Muscle of back (tissue), 11 donors: ENCODE results near the gene CAMK2G. TPM values are rescaled to one million over a fixed set of nuclear protein-coding genes. Genes with fewer than 3 reads are reported as not detected.
"Not testable (repeated sequence)": the region's sequence is repeated elsewhere in the genome, so short reads cannot be mapped to it uniquely, and the experiment has no call there.

Experiments used
- DNase-seq, 3 donors: peaks; one replicate each; pipeline versions ENCODE4 v3.0.0 to v3.0.0-alpha.2; 2013
- polyA plus RNA-seq, 10 donors: library from polyadenylated mRNA; unstranded; fragments of 120-200 nt; gene quantifications; one replicate each; pipeline ENCODE4 v1.2.1, GENCODE V29; 2013; ENCODE audit not compliant: insufficient read length in 10 of 10

The CAMK2G gene
- polyA plus RNA-seq, 10 donors = 20.6 to 33.8 (median 28.1) TPM

DNA sequence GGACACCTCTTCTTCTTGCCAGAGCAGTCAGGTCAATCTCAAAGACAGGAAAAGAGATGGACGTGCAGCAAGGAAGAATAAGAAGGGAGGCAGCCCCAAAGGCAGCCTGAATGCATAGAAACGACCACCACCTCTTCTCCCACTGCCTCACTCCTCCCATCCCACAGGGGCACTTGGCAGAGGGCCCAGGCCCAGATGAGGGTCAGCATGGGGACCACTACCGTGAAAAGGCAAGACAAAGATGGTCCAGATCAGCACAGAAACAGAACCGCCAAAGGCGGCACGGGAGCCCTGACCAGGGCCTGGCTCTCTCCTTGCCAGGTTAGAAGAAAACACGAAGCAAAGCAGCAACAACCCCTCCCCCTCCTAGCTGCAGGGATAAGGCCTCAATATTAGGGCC lies 61.0 kb downstream of the CAMK2G start:
- DNase-seq = no peak

GRCh38 chr10:73812657-73813056 lies 61.7 kb downstream of the CAMK2G start:
- no peak for DNase-seq

DNA sequence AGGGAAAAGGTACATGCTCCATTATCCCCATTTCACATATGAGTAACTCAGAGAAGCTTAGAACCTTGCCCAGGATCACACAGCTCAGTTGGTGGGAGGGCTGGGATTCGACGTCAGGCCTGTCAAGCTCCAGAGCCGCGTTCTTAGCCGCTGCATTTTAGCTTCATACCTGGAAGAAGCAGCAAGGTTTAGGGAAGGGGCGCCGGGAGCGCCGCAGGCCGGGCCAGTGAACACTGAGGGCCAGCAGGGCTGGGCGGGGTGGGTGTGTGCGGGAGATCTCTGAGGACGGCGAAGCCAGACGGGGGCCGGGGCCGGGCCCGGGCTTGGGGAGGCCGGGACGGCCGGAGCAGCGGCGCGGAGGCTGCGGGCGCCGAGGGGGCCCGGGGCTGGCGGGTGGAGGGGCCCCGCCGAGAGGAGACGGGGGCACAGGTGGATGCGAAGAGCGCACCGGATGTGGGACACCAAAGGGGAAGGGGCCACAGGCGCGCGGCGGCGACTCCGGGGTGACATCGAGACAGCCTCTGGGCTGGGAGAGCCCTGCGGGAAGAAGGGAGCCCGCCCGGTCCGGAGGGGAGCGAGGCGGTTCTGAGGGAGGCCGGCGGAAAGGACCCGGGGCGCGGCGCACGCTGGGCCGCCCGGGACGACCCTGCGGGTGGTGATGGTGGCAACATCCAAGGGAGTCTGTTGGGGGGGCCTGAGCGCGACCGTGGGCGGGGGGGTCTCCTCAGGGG lies 63.5 kb downstream of the CAMK2G start:
- peak in 1 of 3 donors; percentile 24 for DNase-seq

DNA sequence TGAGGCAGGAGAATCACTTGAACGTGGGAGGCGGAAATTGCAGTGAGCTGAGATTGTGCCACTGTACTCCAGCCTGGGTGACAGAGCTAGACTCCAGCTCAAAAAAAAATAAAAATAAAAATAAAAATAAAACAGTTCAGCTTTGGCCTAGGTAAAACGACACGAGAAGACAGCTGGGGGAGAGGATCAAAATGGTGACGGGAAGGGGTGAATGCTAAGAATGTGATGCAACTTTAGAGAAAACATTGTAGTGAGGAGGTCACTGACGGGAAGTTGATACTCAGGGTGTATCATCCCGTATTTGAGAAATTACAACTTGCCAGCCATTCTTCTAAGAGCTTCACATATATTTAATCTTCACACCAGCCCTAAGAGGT lies 64.0 kb downstream of the CAMK2G start:
- no peak for DNase-seq

GRCh38 chr10:73809061-73809818 lies 65.1 kb downstream of the CAMK2G start:
- no peak for DNase-seq

DNA sequence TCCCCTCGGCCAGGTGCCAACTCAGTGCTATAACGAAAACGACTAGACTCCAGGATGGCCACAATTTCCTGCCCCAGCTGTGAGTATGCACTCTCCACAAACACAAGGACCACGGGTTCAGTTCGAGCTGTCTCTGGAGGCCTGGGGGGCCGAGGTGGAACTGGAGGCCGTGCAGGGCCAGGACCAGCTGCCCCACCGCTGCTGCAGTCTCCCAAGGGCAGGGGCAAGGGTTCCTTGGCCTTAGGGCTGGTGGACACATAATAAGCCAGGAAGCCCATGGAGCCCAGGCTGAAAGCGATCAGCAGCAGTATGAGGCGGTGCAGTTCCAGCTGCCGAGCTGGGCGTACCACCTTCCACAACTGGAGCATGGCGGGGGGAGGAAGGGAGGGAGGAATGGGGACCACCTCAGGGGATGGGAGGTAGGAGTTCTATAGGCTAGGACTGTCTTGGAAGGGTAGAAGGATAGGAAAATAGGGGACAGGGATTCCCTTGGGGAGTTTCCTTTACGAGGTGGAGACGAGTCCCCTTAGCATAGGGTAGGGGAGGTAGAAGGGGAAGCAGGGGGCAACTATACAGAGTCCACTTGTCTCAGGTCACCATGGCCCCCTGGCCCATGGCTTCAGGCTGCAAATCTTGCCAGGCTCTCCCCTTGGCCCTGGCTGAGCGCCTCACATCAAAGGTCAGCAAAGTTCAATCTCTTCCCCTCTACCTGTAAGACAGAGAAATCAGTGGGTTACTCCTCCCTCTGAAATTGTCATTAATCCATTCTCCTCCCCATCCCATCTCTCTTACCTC lies 66.1 kb downstream of the CAMK2G start:
- DNase-seq = no peak

DNA sequence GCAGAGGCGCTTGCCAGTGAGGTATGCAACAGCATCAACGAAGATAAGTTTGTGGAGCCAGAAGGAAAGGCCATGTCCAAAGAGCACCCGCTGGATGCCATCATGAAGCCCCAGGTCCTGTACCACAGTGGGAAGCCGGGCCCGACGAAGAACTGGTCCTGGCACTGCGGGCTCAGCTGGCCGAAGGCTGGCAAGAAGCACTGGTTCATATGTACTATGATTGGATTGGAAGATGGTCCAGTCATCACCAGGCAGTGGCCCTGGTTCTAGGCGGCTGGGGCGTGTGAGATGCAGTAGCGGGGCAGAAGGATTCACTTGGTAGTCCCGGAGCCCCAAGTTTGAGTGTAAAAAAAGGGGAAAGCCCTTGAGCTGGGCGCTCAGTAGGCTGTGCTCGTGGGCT lies 66.9 kb downstream of the CAMK2G start:
- no peak for DNase-seq

DNA sequence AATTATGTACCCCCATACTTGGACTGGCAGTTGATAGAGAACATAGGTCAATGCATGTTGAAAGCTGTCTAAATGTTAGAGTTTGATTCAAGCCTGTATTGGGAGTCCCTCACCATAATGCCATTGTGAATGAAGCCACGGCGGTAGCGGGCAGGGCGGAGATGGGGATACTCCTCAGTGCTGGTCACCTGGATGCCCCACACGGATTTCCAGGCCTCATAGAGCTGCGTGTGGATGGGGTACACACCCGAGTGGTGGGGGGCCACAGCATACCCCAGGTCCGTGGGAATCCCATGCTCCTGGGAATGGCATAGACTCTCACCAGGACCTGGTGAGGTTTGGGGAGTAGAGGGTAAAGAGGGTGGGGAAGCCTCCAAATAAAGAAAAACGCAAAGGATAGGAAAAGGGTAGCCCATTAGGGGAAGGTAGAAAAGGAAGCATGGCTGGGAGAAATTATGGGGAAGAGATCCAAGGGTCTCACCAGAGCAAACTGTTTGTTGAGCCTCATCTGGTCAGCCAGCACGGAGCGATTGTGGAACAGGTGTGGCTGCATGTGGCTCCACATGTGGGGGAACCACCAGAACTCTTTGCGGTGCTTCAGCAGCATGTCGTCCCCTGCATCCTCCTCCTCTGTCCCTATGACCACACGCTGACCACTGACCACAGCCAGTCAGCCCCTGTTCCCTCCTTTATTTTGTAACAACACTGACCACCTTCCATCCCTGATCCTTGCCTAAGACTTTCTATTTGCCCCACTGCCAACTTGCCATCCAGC lies 68.0 kb downstream of the CAMK2G start:
- no peak for DNase-seq

DNA sequence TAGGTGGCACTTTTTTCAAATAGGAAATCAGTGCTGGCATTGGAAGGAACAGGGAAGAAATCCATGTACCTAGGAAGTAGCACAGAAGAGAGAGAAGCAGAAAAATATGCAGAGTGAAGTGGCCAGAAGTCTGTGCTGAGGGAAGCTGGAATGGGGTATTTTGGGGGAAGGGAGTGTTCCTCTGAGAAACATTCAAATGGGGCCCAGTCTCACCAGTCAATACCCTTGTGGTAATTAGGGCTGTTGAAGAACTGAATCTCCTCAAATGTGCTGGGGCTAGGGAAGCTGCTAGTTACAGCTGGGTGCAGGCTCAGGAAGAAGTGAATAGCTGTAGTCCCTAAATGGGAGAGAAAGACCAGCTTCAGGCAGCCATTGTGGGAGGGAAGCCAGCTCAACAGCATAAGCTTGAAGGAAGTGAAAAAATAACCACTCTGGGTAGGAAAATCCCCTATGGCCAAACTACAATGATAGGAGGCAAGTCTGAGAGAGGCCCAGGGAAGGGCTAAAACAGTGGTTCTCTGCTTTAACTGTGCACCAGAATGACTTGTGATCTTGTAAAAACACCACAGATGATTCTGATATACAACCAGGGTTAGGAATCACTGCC lies 70.6 kb downstream of the CAMK2G start:
- no peak for DNase-seq

DNA sequence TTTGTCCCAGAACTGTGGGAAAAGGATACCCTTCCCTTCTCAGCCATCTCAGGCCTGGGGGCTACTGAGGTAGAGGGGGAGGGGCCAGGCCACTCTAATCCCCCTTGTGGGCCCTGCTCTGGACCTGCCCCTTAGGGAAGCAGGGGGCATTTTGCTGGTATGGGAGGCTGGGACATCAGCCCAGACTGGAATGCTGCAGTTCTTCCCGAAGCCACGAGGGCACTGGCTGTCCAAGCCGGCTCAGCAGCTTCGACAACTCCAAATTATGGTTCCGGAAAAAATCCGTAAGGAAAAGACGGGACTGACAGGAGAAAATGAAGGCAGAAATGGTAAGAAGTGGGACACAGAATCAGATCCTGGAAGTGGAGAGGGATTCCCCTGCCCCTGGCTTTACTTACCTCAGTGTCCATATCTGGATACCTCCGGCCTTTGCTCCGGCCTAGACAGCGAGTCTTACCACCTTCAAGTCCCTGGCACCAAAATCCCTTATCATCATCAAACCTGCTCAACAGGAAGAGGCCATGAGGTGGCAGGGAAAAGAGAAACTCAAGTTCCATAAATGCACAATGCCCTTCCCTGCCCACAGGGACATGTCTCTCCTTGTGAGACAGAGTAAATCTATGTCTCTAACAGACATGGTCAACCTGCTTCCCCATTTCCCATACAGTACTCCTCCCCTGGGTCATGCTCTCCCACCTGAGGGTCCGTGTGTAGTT lies 71.9 kb downstream of the CAMK2G start:
- no peak for DNase-seq

DNA sequence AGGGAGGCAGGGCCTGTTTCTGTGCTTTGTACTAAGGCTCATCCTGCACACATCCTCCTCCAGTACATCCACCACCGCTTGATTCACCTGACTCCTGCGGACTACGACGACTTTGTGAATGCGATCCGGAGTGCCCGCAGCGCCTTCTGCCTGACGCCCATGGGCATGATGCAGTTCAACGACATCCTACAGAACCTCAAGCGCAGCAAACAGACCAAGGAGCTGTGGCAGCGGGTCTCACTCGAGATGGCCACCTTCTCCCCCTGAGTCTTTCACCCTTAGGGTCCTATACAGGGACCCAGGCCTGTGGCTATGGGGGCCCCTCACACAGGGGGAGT lies 73.1 kb downstream of the CAMK2G start:
- DNase-seq = no peak

GRCh38 chr10:73800560-73801252 lies 73.6 kb downstream of the CAMK2G start:
- no peak for DNase-seq

GRCh38 chr10:73799899-73800559 lies 74.3 kb downstream of the CAMK2G start:
- no peak for DNase-seq

DNA sequence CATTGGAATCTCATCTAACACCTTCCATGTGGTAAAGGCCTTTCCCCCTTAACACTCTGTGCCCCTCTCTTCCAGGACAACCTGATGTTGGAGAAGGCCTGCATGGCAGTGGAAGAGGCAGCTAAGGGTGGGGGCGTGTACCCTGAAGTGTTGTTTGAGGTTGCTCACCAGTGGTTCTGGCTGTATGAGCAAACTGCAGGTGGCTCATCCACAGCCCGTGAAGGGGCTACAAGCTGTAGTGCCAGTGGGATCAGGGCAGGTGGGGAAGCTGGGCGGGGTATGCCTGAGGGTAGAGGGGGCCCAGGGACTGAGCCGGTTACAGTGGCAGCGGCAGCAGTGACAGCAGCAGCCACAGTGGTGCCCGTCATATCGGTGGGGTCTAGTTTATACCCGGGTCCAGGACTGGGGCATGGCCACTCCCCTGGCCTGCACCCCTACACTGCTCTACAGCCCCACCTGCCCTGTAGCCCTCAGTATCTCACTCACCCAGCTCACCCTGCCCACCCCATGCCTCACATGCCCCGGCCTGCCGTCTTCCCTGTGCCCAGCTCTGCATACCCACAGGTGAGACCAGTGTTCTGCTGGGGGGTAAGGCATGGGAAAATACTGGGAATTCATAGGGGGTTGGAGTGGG lies 75.3 kb downstream of the CAMK2G start:
- no peak for DNase-seq

DNA sequence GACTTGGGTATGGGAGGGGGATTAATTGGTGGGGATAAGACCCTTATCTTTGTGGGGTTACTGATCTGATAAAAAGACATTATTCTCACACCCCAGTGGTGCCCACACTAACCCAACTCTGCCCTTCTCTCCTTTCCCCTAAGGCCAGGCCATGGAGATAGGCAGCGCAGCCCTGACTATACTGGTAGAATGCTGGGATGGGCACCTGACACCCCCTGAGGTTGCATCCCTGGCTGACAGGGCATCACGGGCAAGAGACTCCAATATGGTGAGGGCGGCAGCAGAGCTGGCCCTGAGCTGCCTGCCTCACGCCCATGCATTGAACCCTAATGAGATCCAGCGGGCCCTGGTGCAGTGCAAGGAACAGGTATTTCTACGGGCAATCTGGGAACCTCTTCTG lies 76.3 kb downstream of the CAMK2G start:
- DNase-seq = no peak

GRCh38 chr10:73797324-73798025 lies 76.9 kb downstream of the CAMK2G start:
- DNase-seq = no peak

- no peak for DNase-seq
Measured at GRCh38 chr10:73796766-73797165, 77.6 kb downstream of the CAMK2G start.

DNA sequence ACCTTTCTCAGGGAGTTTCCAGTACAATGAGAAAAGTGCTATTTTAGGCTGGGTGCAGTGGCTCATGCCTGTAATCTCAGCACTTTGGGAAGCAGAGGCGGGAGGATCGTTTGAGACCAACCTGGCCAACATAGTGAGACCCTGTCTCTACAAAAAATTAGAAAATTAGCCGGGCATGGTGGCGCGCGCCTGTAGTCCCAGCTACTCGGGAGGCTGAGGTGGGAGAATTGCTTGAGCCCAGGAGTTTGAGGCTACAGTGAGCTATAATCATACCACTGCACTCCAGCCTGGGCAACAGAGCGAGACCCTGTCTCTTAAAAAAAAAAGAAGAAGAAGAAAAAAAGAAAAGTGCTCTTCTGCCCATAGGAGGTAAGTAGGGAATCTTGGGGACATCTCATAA lies 78.3 kb downstream of the CAMK2G start:
- not testable (repeated sequence) for DNase-seq
